ENCODE measurements around the gene SNTA1. TPM values are rescaled to one million over a fixed set of nuclear protein-coding genes. Genes with fewer than 3 reads are reported as not detected.

Gene SNTA1
- total RNA-seq, 1 experiment from 2014 or later, result 14.6 TPM

DNA sequence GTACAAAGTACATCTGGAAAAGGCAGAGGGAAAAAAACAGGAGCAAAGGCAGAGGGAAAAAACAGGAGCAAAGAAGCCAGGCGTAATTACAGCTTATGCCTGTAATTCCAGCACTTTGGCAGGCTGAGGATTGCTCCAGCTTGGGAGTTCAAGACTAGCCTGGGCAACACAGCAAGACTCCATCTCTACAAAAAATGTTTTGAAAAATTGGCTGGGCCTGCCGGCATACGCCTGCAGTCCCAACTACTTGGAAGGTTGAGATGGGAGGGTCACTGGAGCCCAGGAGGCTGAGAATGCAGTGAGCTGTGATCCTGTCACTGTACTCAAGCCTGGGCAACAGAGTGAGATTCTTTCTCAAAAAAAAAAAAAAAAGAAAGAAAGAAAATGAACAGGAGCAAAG, 27.3 kb upstream of the SNTA1 start:
- ChIA-PET RAD21 (ENCODE audit: low non-redundant PET in 1 of 2, low total read pairs in 2 of 2, uncharacterized antibody in 2 of 2, unreplicated experiment in 2 of 2) (no interaction called here), CTCF (interaction anchor here (0.6 to 1.0 kb wide), 2 partner anchors 13 to 281 kb away, joined by 3 to 4 read pairs; no protein-coding TSS in a partner anchor), POLR2A (no interaction called here)
- ATAC-seq (no peak), DNase-seq (ENCODE audit: low read depth, low spot score) (no peak)
- H3K9me3 ChIP-seq (ENCODE audit: control insufficient read depth in 1 of 2, insufficient read depth in 1 of 2, low read depth in 1 of 2, low read length in 2 of 2), result no peaks in the 10 kb centered on the region
- no peaks in the 10 kb centered on the region for H3K9me2 ChIP-seq (ENCODE audit: insufficient read depth)
- no peak overlapping the region for H3K4me3 ChIP-seq (replicated peaks in 1 of 2; ENCODE audit: low read depth in 1 of 2, low read length in 2 of 2)
- H3K4me1 ChIP-seq (ENCODE audit: control insufficient read depth in 1 of 2, insufficient read depth in 2 of 2, low read length in 2 of 2), result no peaks in the 10 kb centered on the region
- BruUV-seq (replicated peaks), result no TSS peak
- no peaks in the 10 kb centered on the region for H3K27me3 ChIP-seq (ENCODE audit: insufficient read depth, low read length)
- H3K79me2 ChIP-seq (ENCODE audit: insufficient read depth, low read length), result no peaks in the 10 kb centered on the region
- no peak overlapping the region for H3K27ac ChIP-seq (ENCODE audit: low read depth, low read length)
- no peak overlapping the region for H3K4me2 ChIP-seq (ENCODE audit: low read length)
- H2AFZ ChIP-seq (ENCODE audit: low read depth, low read length, poor library complexity, severe bottlenecking), result no peak overlapping the region
- H4K20me1 ChIP-seq (ENCODE audit: insufficient read depth), result no peaks in the 10 kb centered on the region
- intact Hi-C loops (cut with micrococcal nuclease), result no loop called here
- no peaks in the 10 kb centered on the region for H3K36me3 ChIP-seq (ENCODE audit: control insufficient read depth in 1 of 2, insufficient read depth in 2 of 2, low read length in 2 of 2)
- no peak for TF ChIP-seq POLR2A (IDR thresholded peaks at IDR 0.05; ENCODE audit: borderline replicate concordance, extremely low read depth, insufficient read depth, insufficient read length)
- TF ChIP-seq FOSL1 (IDR thresholded peaks at IDR 0.05; ENCODE audit: low read depth), result no peak
- no peak for TF ChIP-seq ZFX (IDR thresholded peaks at IDR 0.05)
- TF ChIP-seq EZH2phosphoT487 (IDR thresholded peaks at IDR 0.05; ENCODE audit: borderline replicate concordance), result no peak
- no peak for TF ChIP-seq ELF1 (IDR thresholded peaks at IDR 0.05; ENCODE audit: borderline replicate concordance, low read depth)
- TF ChIP-seq, protein P1, sequence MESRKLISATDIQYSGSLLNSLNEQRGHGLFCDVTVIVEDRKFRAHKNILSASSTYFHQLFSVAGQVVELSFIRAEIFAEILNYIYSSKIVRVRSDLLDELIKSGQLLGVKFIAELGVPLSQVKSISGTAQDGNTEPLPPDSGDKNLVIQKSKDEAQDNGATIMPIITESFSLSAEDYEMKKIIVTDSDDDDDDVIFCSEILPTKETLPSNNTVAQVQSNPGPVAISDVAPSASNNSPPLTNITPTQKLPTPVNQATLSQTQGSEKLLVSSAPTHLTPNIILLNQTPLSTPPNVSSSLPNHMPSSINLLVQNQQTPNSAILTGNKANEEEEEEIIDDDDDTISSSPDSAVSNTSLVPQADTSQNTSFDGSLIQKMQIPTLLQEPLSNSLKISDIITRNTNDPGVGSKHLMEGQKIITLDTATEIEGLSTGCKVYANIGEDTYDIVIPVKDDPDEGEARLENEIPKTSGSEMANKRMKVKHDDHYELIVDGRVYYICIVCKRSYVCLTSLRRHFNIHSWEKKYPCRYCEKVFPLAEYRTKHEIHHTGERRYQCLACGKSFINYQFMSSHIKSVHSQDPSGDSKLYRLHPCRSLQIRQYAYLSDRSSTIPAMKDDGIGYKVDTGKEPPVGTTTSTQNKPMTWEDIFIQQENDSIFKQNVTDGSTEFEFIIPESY (IDR thresholded peaks at IDR 0.05; ENCODE audit: extremely low read depth, insufficient replicate concordance, low read length), result no peak
- TF ChIP-seq CBX3 (IDR thresholded peaks at IDR 0.05; ENCODE audit: low read depth), result no peak
- TF ChIP-seq YY1 (IDR thresholded peaks at IDR 0.05; ENCODE audit: extremely low read depth, insufficient replicate concordance, low read depth, low read length), result no peak
- TF ChIP-seq SRF (IDR thresholded peaks at IDR 0.05; ENCODE audit: low read depth), result no peak
- TF ChIP-seq RAD21 (IDR thresholded peaks at IDR 0.05; ENCODE audit: low read depth), result no peak
- TF ChIP-seq SIN3A (IDR thresholded peaks at IDR 0.05; ENCODE audit: low read depth), result no peak
- TF ChIP-seq, protein P2, sequence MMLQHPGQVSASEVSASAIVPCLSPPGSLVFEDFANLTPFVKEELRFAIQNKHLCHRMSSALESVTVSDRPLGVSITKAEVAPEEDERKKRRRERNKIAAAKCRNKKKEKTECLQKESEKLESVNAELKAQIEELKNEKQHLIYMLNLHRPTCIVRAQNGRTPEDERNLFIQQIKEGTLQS (IDR thresholded peaks at IDR 0.05), result no peak
- TF ChIP-seq SP1 (IDR thresholded peaks at IDR 0.05; ENCODE audit: low read depth), result no peak
- no peak for TF ChIP-seq POLR2AphosphoS5 (IDR thresholded peaks at IDR 0.05; ENCODE audit: low read depth, low read length)
- no peak for TF ChIP-seq REST (IDR thresholded peaks at IDR 0.05; ENCODE audit: low read depth)
- TF ChIP-seq EGR1 (IDR thresholded peaks at IDR 0.05; ENCODE audit: low read depth), result no peak
- TF ChIP-seq MAX (IDR thresholded peaks at IDR 0.05), result no peak
- no peak for TF ChIP-seq TCF7L2 (IDR thresholded peaks at IDR 0.05; ENCODE audit: borderline replicate concordance, extremely low read depth, insufficient read depth, insufficient read length)
- no peak for TF ChIP-seq JUND (IDR thresholded peaks at IDR 0.05)
- TF ChIP-seq ZNF274 (IDR thresholded peaks at IDR 0.05; ENCODE audit: low read depth, low read length), result no peak
- no peak overlapping the region for H3K9ac ChIP-seq (ENCODE audit: low read length)

Measured in HCT116 (cell line).